Large intestine (tissue), 3 donors: ENCODE measurements around the gene PGC. TPM values are rescaled to one million over a fixed set of nuclear protein-coding genes. Genes with fewer than 3 reads are reported as not detected.

Experiments
- DNase-seq, 2 donors: peaks; one replicate each; pipeline versions ENCODE4 v3.0.0 to v3.0.0-alpha.2; 2013
- H3K27ac ChIP-seq: one replicate; pipeline ENCODE4 v1.5.1; 2013; ENCODE audit warnings: low read length
- H3K27me3 ChIP-seq: 2 replicates; pipeline ENCODE4 v1.6.1; 2013; ENCODE audit warnings: low read length; ENCODE audit not compliant: control insufficient read depth, insufficient read depth
- H3K36me3 ChIP-seq: 2 replicates; pipeline ENCODE4 v1.6.1; 2013; ENCODE audit warnings: low read length; ENCODE audit not compliant: control insufficient read depth, insufficient read depth
- H3K4me1 ChIP-seq: one replicate; pipeline ENCODE4 v1.6.1; 2013; ENCODE audit warnings: low read length; ENCODE audit not compliant: control insufficient read depth, insufficient read depth
- H3K4me3 ChIP-seq: one replicate; pipeline ENCODE4 v1.5.1; 2013; ENCODE audit warnings: low read length
- H3K9me3 ChIP-seq: one replicate; pipeline ENCODE4 v1.6.1; 2013; ENCODE audit warnings: mild to moderate bottlenecking, low read depth, low read length, moderate library complexity; ENCODE audit not compliant: control insufficient read depth
- WGBS: methylation state at CpG from one replicate; pipeline ENCODE4 v1.1.5; 2013; ENCODE audit warnings: low lambda C conversion rate; ENCODE audit not compliant: insufficient coverage; 5-methylcytosine and 5-hydroxymethylcytosine counted together
- polyA plus RNA-seq: library from polyadenylated mRNA; unstranded; fragments of 120-200 nt; gene quantifications from one replicate; pipeline ENCODE4 v1.2.1, GENCODE V29; 2013

Gene PGC
- polyA plus RNA-seq, 1 donor = 0.16 TPM

GRCh38 chr6:41712651-41713103, 34.5 kb downstream of the PGC start:
- Histone ChIP-seq H3K27ac (no peak overlapping the region), H3K4me1 (peaks cover 69% of the 10 kb centered on the region), H3K4me3 (no peak overlapping the region), H3K36me3 (peaks cover 67% of the 10 kb centered on the region), H3K9me3 (no peaks in the 10 kb centered on the region), H3K27me3 (no peaks in the 10 kb centered on the region)
- DNase-seq = no peak
- WGBS = no CpG with 5 or more reads among the region's 10 CpGs

DNA sequence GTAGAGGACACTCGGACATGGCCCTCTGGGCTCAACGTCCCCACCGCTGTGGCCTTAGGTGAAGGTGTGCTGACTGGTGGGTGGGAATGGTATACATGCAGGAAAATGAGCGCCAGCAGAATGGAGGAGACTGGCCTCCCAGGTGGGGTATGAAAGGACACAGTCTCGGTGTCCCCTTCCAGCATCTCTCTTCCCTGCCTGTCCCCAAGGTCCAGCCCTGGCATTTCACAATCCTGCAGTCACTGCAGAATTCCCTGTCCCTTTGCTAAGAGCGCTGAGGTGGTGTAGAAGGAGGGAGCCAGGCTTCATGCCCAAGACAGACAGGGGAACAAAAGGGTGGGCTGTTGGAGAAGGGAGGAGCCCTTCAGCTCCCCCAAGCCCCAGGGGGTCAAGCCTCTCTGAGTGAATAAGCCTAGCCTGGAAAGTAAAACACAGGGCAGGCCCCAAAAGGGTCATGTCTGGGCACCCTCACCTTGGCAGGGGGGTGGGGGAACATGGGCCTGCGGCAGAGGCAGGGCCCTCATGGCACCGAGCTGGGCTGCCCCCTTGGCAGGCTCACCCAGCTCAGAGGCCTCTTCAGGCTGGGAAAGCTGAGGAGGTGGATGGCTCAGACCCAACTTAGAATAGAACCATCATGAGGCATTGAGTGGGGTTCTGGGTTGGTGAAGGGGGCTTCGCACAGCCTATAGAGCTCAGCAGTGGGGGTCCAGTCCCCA, 35.7 kb downstream of the PGC start:
- Histone ChIP-seq H3K27me3 (no peaks in the 10 kb centered on the region), H3K4me3 (no peak overlapping the region), H3K9me3 (no peaks in the 10 kb centered on the region), H3K4me1 (peaks cover 69% of the 10 kb centered on the region), H3K36me3 (peaks cover 55% of the 10 kb centered on the region), H3K27ac (no peak overlapping the region)
- no peak for DNase-seq
- no CpG with 5 or more reads among the region's 9 CpGs for WGBS

GRCh38 chr6:41709375-41709774, 37.8 kb downstream of the PGC start:
- Histone ChIP-seq H3K27me3 (no peaks in the 10 kb centered on the region), H3K4me1 (peaks cover 76% of the 10 kb centered on the region), H3K27ac (no peak overlapping the region), H3K4me3 (no peak overlapping the region), H3K36me3 (peaks cover 45% of the 10 kb centered on the region), H3K9me3 (no peaks in the 10 kb centered on the region)
- 100% methylated on average over 2 of the region's 2 CpGs for WGBS
- DNase-seq = no peak

- no peak overlapping the region for H3K27ac ChIP-seq
- no CpG with 5 or more reads among the region's 3 CpGs for WGBS
- no peak for DNase-seq
- H3K4me1 ChIP-seq = peaks cover 76% of the 10 kb centered on the region
- no peak overlapping the region for H3K4me3 ChIP-seq
- H3K27me3 ChIP-seq = no peaks in the 10 kb centered on the region
- no peaks in the 10 kb centered on the region for H3K9me3 ChIP-seq
- peaks cover 47% of the 10 kb centered on the region for H3K36me3 ChIP-seq
These were observed 38.3 kb downstream of the PGC start for GRCh38 chr6:41708856-41709255.

DNA sequence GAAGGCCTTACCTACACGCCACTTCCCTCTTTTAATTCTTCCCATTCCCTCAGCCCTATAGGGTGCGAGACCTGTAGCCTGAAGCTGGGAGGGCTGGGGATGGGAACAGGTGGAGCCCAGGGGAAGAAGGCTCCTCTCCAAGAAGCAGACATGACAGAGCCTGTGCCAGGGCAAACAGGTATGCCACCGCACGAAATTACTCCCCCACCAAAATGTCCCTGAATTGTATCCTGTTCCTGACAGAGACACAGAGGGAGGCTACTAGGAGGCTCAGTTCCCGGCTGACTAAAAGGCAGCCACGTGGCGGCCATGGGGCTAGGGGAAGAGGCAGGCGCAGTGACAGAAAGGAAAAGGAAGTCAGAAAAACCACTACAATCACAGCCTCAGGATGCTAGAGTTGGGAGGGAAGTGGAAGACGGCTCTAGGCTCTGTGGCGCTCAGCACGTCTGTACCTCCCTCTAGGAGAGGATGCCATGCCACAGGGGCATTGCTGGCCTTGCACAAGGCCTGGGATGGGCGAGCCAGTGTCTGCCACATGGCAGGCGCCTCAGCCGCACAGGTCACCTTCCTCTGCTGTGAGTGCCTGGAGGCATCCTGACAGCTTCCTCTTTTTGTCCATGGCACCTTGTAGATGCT, 39.5 kb downstream of the PGC start:
- no CpG with 5 or more reads among the region's 14 CpGs for WGBS
- peaks cover 68% of the 10 kb centered on the region for H3K4me1 ChIP-seq
- H3K36me3 ChIP-seq = peaks cover 50% of the 10 kb centered on the region
- H3K27me3 ChIP-seq = no peaks in the 10 kb centered on the region
- no peaks in the 10 kb centered on the region for H3K9me3 ChIP-seq
- no peak for DNase-seq
- peak overlapping the region; percentile 40 for H3K27ac ChIP-seq
- no peak overlapping the region for H3K4me3 ChIP-seq

DNA sequence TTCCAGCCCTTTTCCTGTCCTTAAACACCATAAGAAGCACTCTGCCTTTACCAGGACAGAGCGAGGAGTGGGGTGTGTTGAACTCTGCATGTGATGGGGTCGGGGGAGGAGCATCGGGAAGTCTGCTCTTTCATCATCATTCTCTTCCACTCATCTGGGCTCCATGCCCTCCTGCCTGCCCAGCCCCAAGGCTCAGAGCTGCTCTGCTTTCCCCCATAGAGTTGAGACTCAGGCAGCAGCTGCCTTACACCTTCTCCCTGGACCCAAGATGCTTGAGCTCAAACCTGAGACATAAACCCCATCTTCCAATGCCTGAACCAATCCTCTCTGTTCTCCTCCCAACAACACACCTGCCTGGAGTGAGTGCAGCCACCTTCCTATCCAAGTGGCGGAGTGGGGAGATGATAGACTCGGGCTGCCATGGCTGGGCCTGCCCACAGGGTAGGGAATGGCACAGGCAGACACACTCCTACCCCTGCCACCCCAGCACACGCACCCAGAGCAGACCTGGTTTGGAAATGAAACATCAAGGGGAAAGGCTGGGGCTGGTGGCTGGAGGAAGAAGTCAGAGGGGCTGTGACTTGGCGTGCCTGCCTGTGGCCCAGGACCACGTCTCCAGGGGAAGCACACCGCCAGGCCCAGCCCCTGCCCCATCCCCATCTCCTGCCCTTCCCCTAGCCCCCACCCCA, 40.2 kb downstream of the PGC start:
- WGBS = no CpG with 5 or more reads among the region's 9 CpGs
- Histone ChIP-seq H3K4me3 (no peak overlapping the region), H3K9me3 (no peaks in the 10 kb centered on the region), H3K27ac (peak overlapping the region; percentile 40), H3K36me3 (peaks cover 50% of the 10 kb centered on the region), H3K4me1 (peaks cover 62% of the 10 kb centered on the region), H3K27me3 (no peaks in the 10 kb centered on the region)
- DNase-seq = peak in 1 of 2 donors; percentile 47

- DNase-seq = peak in 1 of 2 donors; percentile 56
- no peak overlapping the region for H3K4me3 ChIP-seq
These were observed 41.0 kb downstream of the PGC start for GRCh38 chr6:41705996-41706835.

DNA sequence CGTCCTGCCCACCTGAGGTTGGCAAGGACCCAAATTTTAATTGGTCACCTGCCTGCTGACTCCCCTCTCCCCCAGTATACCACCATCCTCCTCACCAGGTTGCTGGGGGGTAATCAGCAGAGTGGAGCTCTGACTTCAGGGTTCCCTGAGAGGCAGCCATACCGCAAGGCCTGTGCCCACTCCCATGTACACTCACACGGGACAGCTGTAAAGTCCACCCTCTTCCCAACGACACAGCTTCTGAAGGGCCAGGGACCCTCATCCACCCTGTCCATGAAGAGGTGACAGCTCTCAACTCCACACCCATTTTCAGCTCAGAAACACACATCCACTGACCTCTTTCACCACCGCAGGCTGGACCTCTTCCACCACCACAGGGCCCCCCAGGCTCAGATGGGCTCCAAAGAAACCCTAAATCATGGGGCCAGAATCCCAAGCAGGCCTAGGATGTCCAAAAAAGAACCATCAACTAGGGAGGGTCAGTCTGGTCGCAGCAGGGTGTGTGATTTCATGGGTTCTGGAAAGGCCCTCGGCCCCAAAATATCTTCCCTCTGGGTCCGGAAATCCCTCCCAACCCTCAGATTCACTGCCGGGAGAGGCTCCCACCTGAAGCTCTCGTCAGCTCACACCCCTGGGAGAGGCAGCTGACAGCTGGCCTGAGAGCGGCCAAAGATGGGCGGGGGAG, 41.7 kb downstream of the PGC start:
- peaks cover 55% of the 10 kb centered on the region for H3K4me1 ChIP-seq
- no peak overlapping the region for H3K4me3 ChIP-seq
- no peaks in the 10 kb centered on the region for H3K9me3 ChIP-seq
- H3K36me3 ChIP-seq = peaks cover 44% of the 10 kb centered on the region
- no peak for DNase-seq
- no peaks in the 10 kb centered on the region for H3K27me3 ChIP-seq
- peak overlapping the region; percentile 50 for H3K27ac ChIP-seq
- WGBS = no CpG with 5 or more reads among the region's 12 CpGs

More at GRCh38 chr6:41705996-41706835, 41.0 kb downstream of the PGC start:
- Histone ChIP-seq H3K27me3 (no peaks in the 10 kb centered on the region), H3K9me3 (no peaks in the 10 kb centered on the region), H3K4me1 (peaks cover 55% of the 10 kb centered on the region), H3K36me3 (peaks cover 44% of the 10 kb centered on the region), H3K27ac (peak overlapping the region; percentile 50)
- WGBS = no CpG with 5 or more reads among the region's 15 CpGs

- Histone ChIP-seq H3K4me3 (no peak overlapping the region), H3K27ac (peak overlapping the region; percentile 50), H3K36me3 (peaks cover 46% of the 10 kb centered on the region), H3K4me1 (peaks cover 55% of the 10 kb centered on the region), H3K27me3 (no peaks in the 10 kb centered on the region), H3K9me3 (no peaks in the 10 kb centered on the region)
- WGBS = 14% methylated on average over 1 of the region's 5 CpGs
- DNase-seq = peak in 1 of 2 donors; percentile 33
These were observed 42.4 kb downstream of the PGC start for GRCh38 chr6:41704656-41705310.
